Renal pelvis (tissue), 4 donors: ENCODE data around the gene RAP1B. TPM values are rescaled to one million over a fixed set of nuclear protein-coding genes. Genes with fewer than 3 reads are reported as not detected.
A peak's percentile ranks its signal among the peaks of the same experiment; 100 is the strongest.

ENCODE experiments used
- DNase-seq: peaks from one replicate; pipeline ENCODE4 v3.0.0-alpha.2; 2013
- polyA plus RNA-seq, 3 donors: library from polyadenylated mRNA; unstranded; fragments of 120-200 nt; gene quantifications; one replicate each; pipeline ENCODE4 v1.2.1, GENCODE V29; 2013; ENCODE audit not compliant: insufficient read length in 3 of 3

The RAP1B gene
- polyA plus RNA-seq, 3 donors: 155 to 166 (median 166) TPM

DNA sequence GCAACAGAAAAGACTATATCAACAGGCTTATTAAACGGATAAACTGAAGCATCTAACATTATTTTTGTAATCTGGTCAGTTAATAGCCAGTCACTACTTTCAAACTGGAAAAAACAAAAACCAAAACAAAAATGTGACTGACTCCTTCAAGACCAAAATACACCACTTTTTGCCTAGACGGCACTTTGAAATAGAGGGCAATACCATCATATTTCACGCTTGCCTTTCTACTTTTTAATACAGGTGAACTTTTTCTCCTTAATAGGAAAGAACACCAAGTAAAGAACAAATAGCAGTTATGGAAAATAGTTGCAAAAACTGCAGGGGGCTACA lies 75.5 kb downstream of the RAP1B start:
- no peak for DNase-seq

DNA sequence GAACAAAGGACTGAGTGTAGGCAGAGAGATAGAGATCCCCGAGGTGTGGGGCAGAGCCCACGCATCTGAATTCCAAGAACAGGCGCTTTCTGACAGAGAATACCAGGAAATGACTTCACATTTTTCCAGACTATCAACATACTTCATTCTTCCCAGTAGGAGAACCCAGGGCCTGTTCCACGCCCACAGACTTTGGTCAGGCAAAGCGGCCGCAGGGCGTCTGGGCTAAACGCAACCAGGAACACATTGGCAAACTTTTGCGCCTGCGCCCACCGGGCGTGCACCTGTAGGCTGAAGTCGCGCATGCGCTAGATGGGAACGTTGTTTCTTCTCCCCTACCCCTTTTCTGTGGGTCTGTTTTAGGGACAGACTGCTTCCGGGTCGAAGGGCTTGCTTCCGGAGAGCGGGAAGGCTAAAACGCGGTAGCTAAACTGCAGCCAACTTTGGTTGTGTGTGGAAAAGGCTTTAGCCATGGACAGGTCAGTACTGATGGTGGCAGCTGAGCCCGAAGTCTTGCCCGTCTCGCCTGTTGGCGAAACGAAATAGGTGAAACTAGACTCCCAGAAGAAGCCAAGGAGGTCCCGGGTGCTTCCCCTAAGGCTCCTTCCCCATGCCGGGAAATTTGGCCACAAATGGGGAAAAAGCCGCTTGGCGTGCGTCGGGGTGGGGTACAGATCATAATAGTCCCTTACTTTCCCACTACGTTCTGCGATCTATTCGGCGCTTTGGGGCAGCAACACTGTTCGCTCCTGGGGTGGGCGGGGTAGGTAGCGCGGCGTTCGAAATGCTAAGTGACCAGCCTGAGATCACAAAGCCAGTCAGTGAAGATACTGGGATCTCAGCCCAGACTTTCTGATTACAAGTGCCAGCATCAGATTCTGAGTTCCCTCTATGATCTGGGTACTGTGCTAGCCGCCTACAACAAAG lies 76.2 kb downstream of the RAP1B start, which contains the start of gene NUP107:
Gene NUP107 (plus strand): TSS at position 384 of the 927 bp plus-strand sequence. CDS start 88 bp downstream, at position 472.
- peak; percentile 98 for DNase-seq

DNA sequence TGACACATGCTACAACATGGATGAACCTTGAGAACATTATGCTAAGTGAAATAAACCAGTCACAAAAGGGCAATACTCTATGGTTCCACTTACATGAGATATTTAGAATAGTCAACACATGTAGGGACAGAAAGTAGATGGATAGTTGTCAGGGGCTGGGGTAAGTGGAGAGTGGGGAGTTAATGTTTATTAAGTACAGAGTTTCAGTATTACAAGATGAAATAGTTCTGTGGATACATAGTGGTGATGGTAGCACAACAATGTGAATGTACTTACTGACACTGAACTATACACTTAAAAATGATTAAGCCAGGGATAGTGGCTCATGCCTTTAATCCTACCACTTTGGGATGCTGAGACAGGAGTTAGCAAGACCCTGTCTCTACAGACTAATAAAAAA lies 84.8 kb downstream of the RAP1B start:
- no peak for DNase-seq

DNA sequence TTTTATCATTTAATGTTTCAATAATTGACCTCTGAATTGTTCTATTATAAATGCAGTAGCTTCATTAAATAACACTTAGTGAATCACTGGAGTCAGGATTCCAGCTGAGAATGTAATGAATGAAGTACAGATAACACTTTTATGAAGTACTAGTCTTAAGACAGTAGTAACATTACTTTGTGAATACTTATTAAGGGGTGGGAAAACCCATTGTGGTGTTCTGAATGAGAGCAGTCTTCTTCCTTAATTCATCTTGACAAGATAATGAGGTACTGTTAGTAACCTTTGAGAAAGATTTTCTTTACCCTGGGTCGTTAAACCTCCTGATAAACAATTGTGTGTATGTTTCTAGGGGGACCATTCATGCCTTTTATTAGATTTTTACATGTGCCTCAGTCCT lies 88.8 kb downstream of the RAP1B start:
- no peak for DNase-seq

Other genes with a start within 250 kb of the RAP1B start
- 10 to 100 TPM; 70.2 to 90.5 (median 77.3) TPM for gene NUP107, start 76.1 kb downstream of the RAP1B start, polyA plus RNA-seq
- gene SLC35E3, start 135.3 kb downstream of the RAP1B start, polyA plus RNA-seq: 10 to 100 TPM; 12.8 to 24.0 (median 18.9) TPM
- 10 to 100 TPM; 49.2 to 76.8 (median 74.6) TPM for gene MDM2, start 197.3 kb downstream of the RAP1B start, polyA plus RNA-seq